A673 (cell line): ENCODE data around the gene IGF1R. TPM values are rescaled to one million over a fixed set of nuclear protein-coding genes. Genes with fewer than 3 reads are reported as not detected.

Source experiments
- BruUV-seq: library from RNA; stranded (reverse); fragments of 400-500 nt; replicated peaks from 2 replicates; lab custom pipeline; 2021; lab: Mats Ljungman, UMichigan
- CTCF ChIA-PET: fragments of 300-600 bp; sonication (Branson Sonifier 250); formaldehyde crosslinking; loops from one replicate; lab custom pipeline; 2022; ENCODE audit warnings: antibody characterized with exemption; lab: Charles Lee
- POLR2A ChIA-PET: fragments of 300-600 bp; sonication (Branson Sonifier 250); formaldehyde crosslinking; loops from one replicate; lab custom pipeline; 2022; ENCODE audit warnings: antibody characterized with exemption; ENCODE audit not compliant: low non-redundant PET; lab: Charles Lee
- DNase-seq: peaks from one replicate; pipeline ENCODE4 v3.0.0-alpha.2; 2015; ENCODE audit warnings: low spot score
- H3K27ac ChIP-seq: fragments of 200-600 bp; sonication (generic); 2 replicates; pipeline ENCODE4 v1.5.1; 2016; ENCODE audit warnings: mixed run types, low read depth, mild to moderate bottlenecking, mixed read lengths, antibody characterized with exemption, low read length; ENCODE audit not compliant: poor library complexity, severe bottlenecking
- H3K27me3 ChIP-seq: fragments of 200-600 bp; sonication (generic); replicated peaks from 2 replicates; pipeline ENCODE4 v1.6.1; 2017; ENCODE audit warnings: mixed run types, low read depth, mild to moderate bottlenecking, mixed read lengths, antibody characterized with exemption, low read length; ENCODE audit not compliant: insufficient read depth, poor library complexity
- H3K36me3 ChIP-seq: fragments of 200-600 bp; sonication (generic); 2 replicates; pipeline ENCODE4 v1.6.1; 2016; ENCODE audit warnings: mixed run types, mild to moderate bottlenecking, mixed read lengths, antibody characterized with exemption, low read length; ENCODE audit not compliant: insufficient read depth, poor library complexity, severe bottlenecking
- H3K4me1 ChIP-seq: fragments of 200-600 bp; sonication (generic); 2 replicates; pipeline ENCODE4 v1.6.1; 2017; ENCODE audit warnings: mixed run types, mild to moderate bottlenecking, mixed read lengths, antibody characterized with exemption, low read length; ENCODE audit not compliant: insufficient read depth, poor library complexity, severe bottlenecking
- H3K4me3 ChIP-seq: fragments of 200-600 bp; sonication (generic); 2 replicates; pipeline ENCODE4 v1.5.1; 2016; ENCODE audit warnings: low read depth, mixed run types, mild to moderate bottlenecking, mixed read lengths, low read length; ENCODE audit not compliant: poor library complexity, severe bottlenecking
- H3K9me3 ChIP-seq: fragments of 200-600 bp; sonication (generic); 2 replicates; pipeline ENCODE4 v1.6.1; 2016; ENCODE audit warnings: mixed run types, low read depth, mild to moderate bottlenecking, mixed read lengths, antibody characterized with exemption, low read length; ENCODE audit not compliant: poor library complexity, severe bottlenecking
- CTCF ChIP-seq: fragments of 300-800, 200-600 bp; sonication (generic); conservative IDR thresholded peaks from 2 replicates; pipeline ENCODE4 v1.5.1; 2017; ENCODE audit warnings: low read depth, mild to moderate bottlenecking, antibody characterized with exemption, low read length, moderate library complexity, mixed read lengths
- EZH2 ChIP-seq: fragments of 200-600 bp; sonication (generic); IDR thresholded peaks from 2 replicates; pipeline ENCODE4 v1.6.1; 2017; ENCODE audit warnings: borderline replicate concordance, low read depth, mild to moderate bottlenecking, mixed read lengths, antibody characterized with exemption, low read length; ENCODE audit not compliant: poor library complexity, severe bottlenecking
- intact Hi-C: fragments of 100-400 bp; cut with micrococcal nuclease; formaldehyde crosslinking; loops from one replicate; pipeline ENCODE4 v1.10.0; 2022; ENCODE audit not compliant: unreplicated experiment
- total RNA-seq: library from RNA; stranded (reverse); gene quantifications from 2 replicates; pipeline ENCODE4 v1.2.3, GENCODE V29; 2021

IGF1R gene
- total RNA-seq, 1 experiment from 2014 or later, result 34.9 TPM

DNA sequence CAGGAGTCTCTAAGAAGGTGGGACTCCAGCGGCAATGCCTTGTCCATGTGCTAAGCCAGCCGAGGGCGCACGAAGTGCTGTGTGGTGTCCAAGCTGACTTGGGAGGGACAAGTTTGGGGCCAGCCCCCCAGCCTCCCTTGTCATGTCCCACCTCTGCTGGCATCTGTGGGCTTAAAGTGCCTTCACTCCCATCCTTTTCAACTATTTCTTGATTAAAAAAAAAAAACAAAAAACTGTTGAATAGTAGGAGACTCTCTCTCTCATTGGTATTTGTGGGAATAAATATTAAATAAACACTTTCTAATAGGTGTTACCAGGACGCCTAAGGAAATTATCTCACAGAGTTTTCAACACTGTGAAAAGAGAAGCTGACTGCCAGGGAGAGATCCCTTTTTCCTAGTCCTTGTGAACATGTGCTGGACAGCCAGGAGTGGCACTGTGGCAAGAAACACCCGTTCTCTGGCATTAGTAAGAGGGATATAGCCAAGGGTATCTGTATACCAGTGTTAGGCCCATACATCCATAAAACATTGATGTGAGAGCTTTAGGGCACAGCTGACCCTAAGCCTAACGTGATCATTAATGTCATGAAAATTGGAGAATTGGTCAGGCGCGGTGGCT, 158.0 kb downstream of the IGF1R start:
- Histone ChIP-seq H3K4me3 (no peak overlapping the region), H3K9me3 (no peaks in the 10 kb centered on the region), H3K36me3 (no peaks in the 10 kb centered on the region), H3K27ac (peak overlapping the region; percentile 33), H3K4me1 (peaks cover 50% of the 10 kb centered on the region), H3K27me3 (no peaks in the 10 kb centered on the region)
- ChIA-PET POLR2A (no interaction called here), CTCF (no interaction called here)
- no TSS peak for BruUV-seq
- TF ChIP-seq CTCF (no peak), EZH2 (no peak)
- intact Hi-C loops, result no loop called here
- DNase-seq, result no peak

DNA sequence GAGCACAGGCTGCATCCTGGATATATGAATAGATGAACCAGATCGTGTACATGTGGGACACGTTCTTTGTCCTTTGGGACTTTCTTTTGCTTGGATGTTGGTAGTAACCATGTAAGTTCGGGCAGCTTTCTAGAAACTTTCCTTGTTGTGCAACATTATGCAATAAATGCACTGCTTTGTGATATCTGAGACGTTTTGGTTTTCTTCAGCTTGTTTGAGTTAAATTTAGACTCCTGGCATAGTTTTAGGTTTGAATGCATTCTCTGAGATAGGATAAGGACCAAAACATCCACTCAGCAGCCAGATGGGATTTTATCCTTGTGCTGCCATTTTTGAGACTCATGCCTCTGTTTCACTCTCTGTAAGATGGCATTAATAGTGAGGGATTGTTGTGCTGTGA, 158.9 kb downstream of the IGF1R start:
- POLR2A ChIA-PET, result no interaction called here
- Histone ChIP-seq H3K27me3 (no peaks in the 10 kb centered on the region), H3K36me3 (no peaks in the 10 kb centered on the region), H3K9me3 (no peaks in the 10 kb centered on the region), H3K4me1 (peaks cover 41% of the 10 kb centered on the region), H3K27ac (peak overlapping the region; percentile 5), H3K4me3 (no peak overlapping the region)
- CTCF ChIA-PET, result interaction anchor here (1.2 kb wide), 1 partner anchor 44 kb away, joined by 3 read pairs; no protein-coding TSS in a partner anchor
- intact Hi-C loops, result no loop called here
- no TSS peak for BruUV-seq
- peak; percentile 28 for DNase-seq
- TF ChIP-seq EZH2 (no peak), CTCF (no peak)

DNA sequence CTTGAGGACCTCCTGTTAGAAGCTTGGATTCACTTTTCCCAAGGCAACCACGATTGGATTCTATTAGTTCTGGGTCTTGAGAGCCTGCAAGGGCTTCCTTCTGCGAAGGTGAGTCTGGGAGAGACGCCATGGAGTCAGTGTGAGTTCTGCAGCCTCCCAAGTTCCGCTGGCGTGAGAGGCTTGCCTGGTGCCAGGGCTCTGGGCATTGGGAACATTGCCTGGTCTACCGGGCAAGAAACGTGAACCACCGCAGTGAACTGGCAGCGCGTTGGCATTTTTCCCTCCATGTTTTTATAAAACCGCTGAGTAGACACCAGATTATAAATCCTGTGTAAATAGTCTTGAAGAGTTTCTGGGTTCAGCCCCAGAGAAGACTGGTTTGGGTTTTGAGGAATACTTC, 160.9 kb downstream of the IGF1R start:
- ChIA-PET CTCF (no interaction called here), POLR2A (no interaction called here)
- peaks cover 31% of the 10 kb centered on the region for H3K4me1 ChIP-seq
- TF ChIP-seq EZH2, result no peak
- TF ChIP-seq CTCF, result no peak
- H3K36me3 ChIP-seq, result no peaks in the 10 kb centered on the region
- H3K4me3 ChIP-seq, result no peak overlapping the region
- intact Hi-C loops, result no loop called here
- no peak for DNase-seq
- H3K27me3 ChIP-seq, result no peaks in the 10 kb centered on the region
- BruUV-seq, result no TSS peak
- H3K27ac ChIP-seq, result no peak overlapping the region
- H3K9me3 ChIP-seq, result no peaks in the 10 kb centered on the region
